Measurements from ENCODE around the gene ANKS1B.

Gene ANKS1B

GRCh38 chr12:99553461-99553860 lies 431.3 kb downstream of the ANKS1B start:
- TF ChIP-seq TCF12 (IDR thresholded peaks at IDR 0.05; ENCODE audit: low read depth) (no peak), TEAD4 (IDR thresholded peaks at IDR 0.05) (no peak), YY1 (IDR thresholded peaks at IDR 0.05; ENCODE audit: low read depth) (no peak), USF1 (IDR thresholded peaks at IDR 0.05) (no peak), RAD21 (IDR thresholded peaks at IDR 0.05; ENCODE audit: low read depth) (no peak), TAF1 (IDR thresholded peaks at IDR 0.05; ENCODE audit: low read depth) (no peak), CEBPB (IDR thresholded peaks at IDR 0.05) (no peak), FOXM1 (IDR thresholded peaks at IDR 0.05; ENCODE audit: borderline replicate concordance, low read depth) (no peak), NFIC (IDR thresholded peaks at IDR 0.05) (no peak), ZBTB7A (IDR thresholded peaks at IDR 0.05; ENCODE audit: low read depth) (no peak), CREB1 (IDR thresholded peaks at IDR 0.05; ENCODE audit: low read depth) (no peak), EP300 (IDR thresholded peaks at IDR 0.05; ENCODE audit: borderline replicate concordance) (no peak), EGR1 (IDR thresholded peaks at IDR 0.05) (no peak)
- TF ChIP-seq, protein P1, sequence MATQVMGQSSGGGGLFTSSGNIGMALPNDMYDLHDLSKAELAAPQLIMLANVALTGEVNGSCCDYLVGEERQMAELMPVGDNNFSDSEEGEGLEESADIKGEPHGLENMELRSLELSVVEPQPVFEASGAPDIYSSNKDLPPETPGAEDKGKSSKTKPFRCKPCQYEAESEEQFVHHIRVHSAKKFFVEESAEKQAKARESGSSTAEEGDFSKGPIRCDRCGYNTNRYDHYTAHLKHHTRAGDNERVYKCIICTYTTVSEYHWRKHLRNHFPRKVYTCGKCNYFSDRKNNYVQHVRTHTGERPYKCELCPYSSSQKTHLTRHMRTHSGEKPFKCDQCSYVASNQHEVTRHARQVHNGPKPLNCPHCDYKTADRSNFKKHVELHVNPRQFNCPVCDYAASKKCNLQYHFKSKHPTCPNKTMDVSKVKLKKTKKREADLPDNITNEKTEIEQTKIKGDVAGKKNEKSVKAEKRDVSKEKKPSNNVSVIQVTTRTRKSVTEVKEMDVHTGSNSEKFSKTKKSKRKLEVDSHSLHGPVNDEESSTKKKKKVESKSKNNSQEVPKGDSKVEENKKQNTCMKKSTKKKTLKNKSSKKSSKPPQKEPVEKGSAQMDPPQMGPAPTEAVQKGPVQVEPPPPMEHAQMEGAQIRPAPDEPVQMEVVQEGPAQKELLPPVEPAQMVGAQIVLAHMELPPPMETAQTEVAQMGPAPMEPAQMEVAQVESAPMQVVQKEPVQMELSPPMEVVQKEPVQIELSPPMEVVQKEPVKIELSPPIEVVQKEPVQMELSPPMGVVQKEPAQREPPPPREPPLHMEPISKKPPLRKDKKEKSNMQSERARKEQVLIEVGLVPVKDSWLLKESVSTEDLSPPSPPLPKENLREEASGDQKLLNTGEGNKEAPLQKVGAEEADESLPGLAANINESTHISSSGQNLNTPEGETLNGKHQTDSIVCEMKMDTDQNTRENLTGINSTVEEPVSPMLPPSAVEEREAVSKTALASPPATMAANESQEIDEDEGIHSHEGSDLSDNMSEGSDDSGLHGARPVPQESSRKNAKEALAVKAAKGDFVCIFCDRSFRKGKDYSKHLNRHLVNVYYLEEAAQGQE (IDR thresholded peaks at IDR 0.05; ENCODE audit: low read depth) = no peak
- TF ChIP-seq, protein P2, sequence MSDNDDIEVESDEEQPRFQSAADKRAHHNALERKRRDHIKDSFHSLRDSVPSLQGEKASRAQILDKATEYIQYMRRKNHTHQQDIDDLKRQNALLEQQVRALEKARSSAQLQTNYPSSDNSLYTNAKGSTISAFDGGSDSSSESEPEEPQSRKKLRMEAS (IDR thresholded peaks at IDR 0.05) = no peak

- no peak for TF ChIP-seq NFIC (IDR thresholded peaks at IDR 0.05)
- TF ChIP-seq ZBTB7A (IDR thresholded peaks at IDR 0.05; ENCODE audit: low read depth) = no peak
- TF ChIP-seq, protein P2 (IDR thresholded peaks at IDR 0.05) = no peak
- no peak for TF ChIP-seq EP300 (IDR thresholded peaks at IDR 0.05; ENCODE audit: borderline replicate concordance)
- TF ChIP-seq TAF1 (IDR thresholded peaks at IDR 0.05; ENCODE audit: low read depth) = no peak
- no peak for TF ChIP-seq FOXM1 (IDR thresholded peaks at IDR 0.05; ENCODE audit: borderline replicate concordance, low read depth)
- TF ChIP-seq TEAD4 (IDR thresholded peaks at IDR 0.05) = no peak
- TF ChIP-seq EGR1 (IDR thresholded peaks at IDR 0.05) = no peak
Measured at GRCh38 chr12:99552022-99552421, 432.7 kb downstream of the ANKS1B start.

DNA sequence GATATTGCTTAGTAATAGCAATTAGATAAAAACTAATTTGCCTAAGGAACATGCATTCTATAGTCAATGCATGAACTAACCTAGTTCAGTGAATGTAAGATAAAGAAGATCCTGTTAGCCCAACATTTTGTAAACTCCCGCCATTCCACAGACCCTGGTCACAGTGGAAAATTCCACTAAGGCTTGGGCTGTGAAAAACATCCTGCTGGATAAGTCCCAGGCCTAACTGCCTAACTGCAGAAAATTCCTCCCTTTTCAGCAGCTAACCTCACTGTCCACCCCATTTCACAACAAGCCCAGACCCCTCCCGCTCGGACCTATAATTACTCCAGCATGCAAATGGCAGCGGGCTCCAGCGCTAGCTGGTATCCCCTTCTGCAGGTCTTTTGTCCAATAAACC lies 435.1 kb downstream of the ANKS1B start:
- TF ChIP-seq YY1 (IDR thresholded peaks at IDR 0.05; ENCODE audit: low read depth) = no peak
- no peak for TF ChIP-seq EGR1 (IDR thresholded peaks at IDR 0.05)
- no peak for TF ChIP-seq RAD21 (IDR thresholded peaks at IDR 0.05; ENCODE audit: low read depth)
- TF ChIP-seq, protein P1 (IDR thresholded peaks at IDR 0.05; ENCODE audit: low read depth) = no peak
- TF ChIP-seq, protein P2 (IDR thresholded peaks at IDR 0.05) = no peak
- no peak for TF ChIP-seq USF1 (IDR thresholded peaks at IDR 0.05)
- TF ChIP-seq EP300 (IDR thresholded peaks at IDR 0.05; ENCODE audit: borderline replicate concordance) = no peak
- TF ChIP-seq CREB1 (IDR thresholded peaks at IDR 0.05; ENCODE audit: low read depth) = no peak
- no peak for TF ChIP-seq TAF1 (IDR thresholded peaks at IDR 0.05; ENCODE audit: low read depth)
- TF ChIP-seq TCF12 (IDR thresholded peaks at IDR 0.05; ENCODE audit: low read depth) = no peak
- TF ChIP-seq ZBTB7A (IDR thresholded peaks at IDR 0.05; ENCODE audit: low read depth) = no peak
- no peak for TF ChIP-seq CEBPB (IDR thresholded peaks at IDR 0.05)
- no peak for TF ChIP-seq FOXM1 (IDR thresholded peaks at IDR 0.05; ENCODE audit: borderline replicate concordance, low read depth)
- no peak for TF ChIP-seq NFIC (IDR thresholded peaks at IDR 0.05)

GRCh38 chr12:99549196-99549595 lies 435.5 kb downstream of the ANKS1B start:
- TF ChIP-seq FOXM1 (IDR thresholded peaks at IDR 0.05; ENCODE audit: borderline replicate concordance, low read depth) (no peak), TCF12 (IDR thresholded peaks at IDR 0.05; ENCODE audit: low read depth) (no peak), CREB1 (IDR thresholded peaks at IDR 0.05; ENCODE audit: low read depth) (no peak), EP300 (IDR thresholded peaks at IDR 0.05; ENCODE audit: borderline replicate concordance) (no peak), EGR1 (IDR thresholded peaks at IDR 0.05) (no peak), NFIC (IDR thresholded peaks at IDR 0.05) (no peak), YY1 (IDR thresholded peaks at IDR 0.05; ENCODE audit: low read depth) (no peak), TEAD4 (IDR thresholded peaks at IDR 0.05) (no peak)
- TF ChIP-seq, protein P2 (IDR thresholded peaks at IDR 0.05) = no peak

DNA sequence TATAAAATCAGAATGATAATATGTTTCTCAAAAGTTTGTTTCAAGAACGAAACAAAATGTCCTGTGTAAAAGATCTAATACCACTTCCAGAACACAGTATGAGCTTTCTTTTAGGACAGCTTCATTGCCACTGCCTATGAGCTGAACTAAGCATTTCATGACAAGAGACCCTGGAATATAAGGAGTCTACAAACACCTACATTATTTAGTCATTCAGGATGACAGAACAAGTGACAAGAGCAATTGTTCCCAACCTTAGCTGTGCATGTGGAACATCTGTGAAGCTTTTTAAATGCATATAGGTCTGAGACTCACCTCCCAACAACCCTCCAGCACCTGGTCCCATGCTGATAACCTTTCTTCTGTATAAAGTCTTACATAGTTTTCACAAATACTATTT lies 440.3 kb downstream of the ANKS1B start:
- TF ChIP-seq TAF1 (IDR thresholded peaks at IDR 0.05; ENCODE audit: low read depth) (no peak), FOXM1 (IDR thresholded peaks at IDR 0.05; ENCODE audit: borderline replicate concordance, low read depth) (no peak), TCF12 (IDR thresholded peaks at IDR 0.05; ENCODE audit: low read depth) (no peak), NFIC (IDR thresholded peaks at IDR 0.05) (no peak), EGR1 (IDR thresholded peaks at IDR 0.05) (no peak), YY1 (IDR thresholded peaks at IDR 0.05; ENCODE audit: low read depth) (no peak)
- TF ChIP-seq, protein P1 (IDR thresholded peaks at IDR 0.05; ENCODE audit: low read depth) = no peak
